ENCODE results near the gene MFSD6.
"Not testable (repeated sequence)": the region's sequence is repeated elsewhere in the genome, so short reads cannot be mapped to it uniquely, and the experiment has no call there.

The MFSD6 gene

GRCh38 chr2:190405995-190406394, 2.2 kb upstream of the MFSD6 start:
- DNase-seq (ENCODE audit: low spot score), result no peak

- no peak for DNase-seq (ENCODE audit: low spot score)
These were observed 1.4 kb upstream of the MFSD6 start for GRCh38 chr2:190406805-190407204.

GRCh38 chr2:190407246-190407661, 901 bp upstream of the MFSD6 start:
- no peak for DNase-seq (ENCODE audit: low spot score)

- peak; percentile 50 for DNase-seq (ENCODE audit: low spot score)
These were observed 550 bp downstream of the MFSD6 start for GRCh38 chr2:190408538-190409271.

- DNase-seq (ENCODE audit: low spot score), result no peak
These were observed 1.5 kb downstream of the MFSD6 start for GRCh38 chr2:190409616-190410015.

GRCh38 chr2:190410166-190410565, 2.0 kb downstream of the MFSD6 start:
- no peak for DNase-seq (ENCODE audit: low spot score)

GRCh38 chr2:190412966-190413365, 4.8 kb downstream of the MFSD6 start:
- no peak for DNase-seq (ENCODE audit: low spot score)

- no peak for DNase-seq (ENCODE audit: low spot score)
These were observed 5.3 kb downstream of the MFSD6 start for GRCh38 chr2:190413421-190413820.

- DNase-seq (ENCODE audit: low spot score), result no peak
These were observed 7.1 kb downstream of the MFSD6 start for GRCh38 chr2:190415251-190415650.

- no peak for DNase-seq (ENCODE audit: low spot score)
These were observed 7.9 kb downstream of the MFSD6 start for GRCh38 chr2:190415794-190416775.

- DNase-seq (ENCODE audit: low spot score), result no peak
These were observed 9.1 kb downstream of the MFSD6 start for GRCh38 chr2:190417045-190417842.

GRCh38 chr2:190418727-190419126, 10.6 kb downstream of the MFSD6 start:
- no peak for DNase-seq (ENCODE audit: low spot score)

GRCh38 chr2:190420801-190421200, 12.6 kb downstream of the MFSD6 start:
- no peak for DNase-seq (ENCODE audit: low spot score)

- no peak for DNase-seq (ENCODE audit: low spot score)
These were observed 17.2 kb downstream of the MFSD6 start for GRCh38 chr2:190425221-190425866.

GRCh38 chr2:190425883-190426658, 17.9 kb downstream of the MFSD6 start:
- no peak for DNase-seq (ENCODE audit: low spot score)

- DNase-seq (ENCODE audit: low spot score), result not testable (repeated sequence)
These were observed 22.7 kb downstream of the MFSD6 start for GRCh38 chr2:190430866-190431265.

GRCh38 chr2:190431907-190432306, 23.8 kb downstream of the MFSD6 start:
- no peak for DNase-seq (ENCODE audit: low spot score)

- peak; percentile 11 for DNase-seq (ENCODE audit: low spot score)
These were observed 24.5 kb downstream of the MFSD6 start for GRCh38 chr2:190432567-190433231.

GRCh38 chr2:190435031-190435670, 27.0 kb downstream of the MFSD6 start:
- no peak for DNase-seq (ENCODE audit: low spot score)

- no peak for DNase-seq (ENCODE audit: low spot score)
These were observed 28.4 kb downstream of the MFSD6 start for GRCh38 chr2:190436557-190436956.

All from LoVo (cell line).